T-helper 2 cell treated with Interferon-gamma antibody and Interleukin-4, amounts not matched to agents 5 μg/mL and 100 μg/mL, for 36 hours (primary cell): ENCODE results near the gene ADAM33.
A peak's percentile ranks its signal among the peaks of the same experiment; 100 is the strongest.

Experiments
- DNase-seq: peaks from one replicate; pipeline ENCODE4 v3.0.0; 2021; ENCODE audit warnings: low spot score
- H3K27ac Mint-ChIP-seq: one replicate; pipeline ENCODE4 v1.8.0; 2021; ENCODE audit warnings: mild to moderate bottlenecking, mixed read lengths
- H3K27me3 Mint-ChIP-seq: one replicate; pipeline ENCODE4 v1.8.0; 2021; ENCODE audit warnings: low read depth, mixed read lengths
- H3K36me3 Mint-ChIP-seq: one replicate; pipeline ENCODE4 v1.8.0; 2021; ENCODE audit warnings: low read depth, mixed read lengths
- H3K4me1 Mint-ChIP-seq: one replicate; pipeline ENCODE4 v1.8.0; 2021; ENCODE audit warnings: low read depth, mixed read lengths
- H3K4me3 Mint-ChIP-seq: one replicate; pipeline ENCODE4 v1.8.0; 2022; ENCODE audit warnings: mild to moderate bottlenecking, moderate library complexity, mixed read lengths
- H3K9me3 Mint-ChIP-seq: one replicate; pipeline ENCODE4 v1.8.0; 2021; ENCODE audit warnings: mixed read lengths

The ADAM33 gene

GRCh38 chr20:3660262-3661059, 21.3 kb downstream of the ADAM33 start:
- Mint-ChIP-seq H3K4me3 (no peak overlapping the region), H3K9me3 (no peaks in the 10 kb centered on the region), H3K36me3 (no peaks in the 10 kb centered on the region), H3K27me3 (peaks cover 47% of the 10 kb centered on the region), H3K27ac (no peak overlapping the region), H3K4me1 (peaks cover 14% of the 10 kb centered on the region)
- DNase-seq, result no peak

GRCh38 chr20:3659492-3660261, 22.1 kb downstream of the ADAM33 start:
- Mint-ChIP-seq H3K4me1 (peaks cover 8% of the 10 kb centered on the region), H3K27ac (no peak overlapping the region), H3K4me3 (no peak overlapping the region), H3K9me3 (no peaks in the 10 kb centered on the region), H3K27me3 (peaks cover 43% of the 10 kb centered on the region), H3K36me3 (no peaks in the 10 kb centered on the region)
- no peak for DNase-seq

GRCh38 chr20:3658716-3659491, 22.9 kb downstream of the ADAM33 start:
- H3K27me3 Mint-ChIP-seq, result peaks cover 37% of the 10 kb centered on the region
- no peaks in the 10 kb centered on the region for H3K9me3 Mint-ChIP-seq
- no peaks in the 10 kb centered on the region for H3K36me3 Mint-ChIP-seq
- no peak for DNase-seq
- H3K4me1 Mint-ChIP-seq, result peaks cover 8% of the 10 kb centered on the region
- peak overlapping the region; percentile 54 for H3K4me3 Mint-ChIP-seq
- H3K27ac Mint-ChIP-seq, result no peak overlapping the region

GRCh38 chr20:3658019-3658715, 23.6 kb downstream of the ADAM33 start:
- Mint-ChIP-seq H3K27me3 (peaks cover 33% of the 10 kb centered on the region), H3K36me3 (no peaks in the 10 kb centered on the region), H3K4me3 (no peak overlapping the region), H3K4me1 (peaks cover 12% of the 10 kb centered on the region), H3K9me3 (no peaks in the 10 kb centered on the region), H3K27ac (no peak overlapping the region)
- no peak for DNase-seq

GRCh38 chr20:3655131-3655405, 26.7 kb downstream of the ADAM33 start:
- H3K4me1 Mint-ChIP-seq, result peaks cover 19% of the 10 kb centered on the region
- H3K36me3 Mint-ChIP-seq, result no peaks in the 10 kb centered on the region
- H3K27ac Mint-ChIP-seq, result no peak overlapping the region
- no peak overlapping the region for H3K4me3 Mint-ChIP-seq
- no peaks in the 10 kb centered on the region for H3K9me3 Mint-ChIP-seq
- DNase-seq, result no peak
- H3K27me3 Mint-ChIP-seq, result peaks cover 14% of the 10 kb centered on the region

GRCh38 chr20:3654326-3655130, 27.3 kb downstream of the ADAM33 start:
- Mint-ChIP-seq H3K36me3 (no peaks in the 10 kb centered on the region), H3K9me3 (no peaks in the 10 kb centered on the region), H3K4me3 (no peak overlapping the region), H3K27me3 (peaks cover 10% of the 10 kb centered on the region), H3K4me1 (peaks cover 19% of the 10 kb centered on the region), H3K27ac (no peak overlapping the region)
- DNase-seq, result no peak

- H3K27ac Mint-ChIP-seq, result no peak overlapping the region
Measured at GRCh38 chr20:3653921-3654320, 27.9 kb downstream of the ADAM33 start.

GRCh38 chr20:3652676-3653596, 28.9 kb downstream of the ADAM33 start:
- no peak overlapping the region for H3K4me3 Mint-ChIP-seq
- H3K27ac Mint-ChIP-seq, result no peak overlapping the region
- H3K9me3 Mint-ChIP-seq, result no peaks in the 10 kb centered on the region
- no peaks in the 10 kb centered on the region for H3K27me3 Mint-ChIP-seq
- DNase-seq, result no peak
- H3K4me1 Mint-ChIP-seq, result peaks cover 10% of the 10 kb centered on the region
- H3K36me3 Mint-ChIP-seq, result no peaks in the 10 kb centered on the region

More at GRCh38 chr20:3653921-3654320, 27.9 kb downstream of the ADAM33 start:
- Mint-ChIP-seq H3K4me3 (no peak overlapping the region), H3K4me1 (peaks cover 15% of the 10 kb centered on the region), H3K9me3 (no peaks in the 10 kb centered on the region), H3K36me3 (no peaks in the 10 kb centered on the region), H3K27me3 (peaks cover 4% of the 10 kb centered on the region)
- DNase-seq, result no peak

GRCh38 chr20:3652221-3652620, 29.6 kb downstream of the ADAM33 start:
- no peaks in the 10 kb centered on the region for H3K9me3 Mint-ChIP-seq
- H3K4me1 Mint-ChIP-seq, result peaks cover 10% of the 10 kb centered on the region
- no peaks in the 10 kb centered on the region for H3K27me3 Mint-ChIP-seq
- no peaks in the 10 kb centered on the region for H3K36me3 Mint-ChIP-seq
- no peak overlapping the region for H3K4me3 Mint-ChIP-seq
- no peak overlapping the region for H3K27ac Mint-ChIP-seq
- no peak for DNase-seq

- no peak overlapping the region for H3K27ac Mint-ChIP-seq
- H3K9me3 Mint-ChIP-seq, result no peaks in the 10 kb centered on the region
- no peaks in the 10 kb centered on the region for H3K27me3 Mint-ChIP-seq
- H3K4me1 Mint-ChIP-seq, result peaks cover 10% of the 10 kb centered on the region
- no peaks in the 10 kb centered on the region for H3K36me3 Mint-ChIP-seq
- DNase-seq, result no peak
- H3K4me3 Mint-ChIP-seq, result no peak overlapping the region
Measured at GRCh38 chr20:3651204-3651962, 30.4 kb downstream of the ADAM33 start.

GRCh38 chr20:3648951-3649350, 32.9 kb downstream of the ADAM33 start:
- Mint-ChIP-seq H3K9me3 (no peaks in the 10 kb centered on the region), H3K36me3 (no peaks in the 10 kb centered on the region), H3K4me1 (peaks cover 10% of the 10 kb centered on the region), H3K4me3 (no peak overlapping the region), H3K27ac (no peak overlapping the region), H3K27me3 (no peaks in the 10 kb centered on the region)
- DNase-seq, result no peak

GRCh38 chr20:3647473-3647872, 34.3 kb downstream of the ADAM33 start:
- Mint-ChIP-seq H3K27ac (no peak overlapping the region), H3K36me3 (no peaks in the 10 kb centered on the region), H3K27me3 (no peaks in the 10 kb centered on the region), H3K4me3 (no peak overlapping the region), H3K4me1 (peaks cover 3% of the 10 kb centered on the region), H3K9me3 (no peaks in the 10 kb centered on the region)
- no peak for DNase-seq
